ENCODE measurements around the gene MBOAT2. TPM values are rescaled to one million over a fixed set of nuclear protein-coding genes. Genes with fewer than 3 reads are reported as not detected.

The MBOAT2 gene
- total RNA-seq, 1 donor from 2014 or later = 34.9 TPM

GRCh38 chr2:8957628-8958027, 45.9 kb downstream of the MBOAT2 start:
- no peak overlapping the region for H3K4me3 ChIP-seq (ENCODE audit: low read depth, low read length)
- DNase-seq (ENCODE audit: low read depth) = no peak
- TF ChIP-seq CTCF (conservative IDR thresholded peaks at IDR 0.05; ENCODE audit: low read depth, low read length) = no peak

- H3K4me3 ChIP-seq (ENCODE audit: low read depth, low read length) = no peak overlapping the region
- DNase-seq (ENCODE audit: low read depth) = no peak
- TF ChIP-seq CTCF (conservative IDR thresholded peaks at IDR 0.05; ENCODE audit: low read depth, low read length) = peak; percentile 40
Observed at GRCh38 chr2:8956774-8957173, 46.7 kb downstream of the MBOAT2 start.

GRCh38 chr2:8954990-8955389, 48.5 kb downstream of the MBOAT2 start:
- no peak overlapping the region for H3K4me3 ChIP-seq (ENCODE audit: low read depth, low read length)
- TF ChIP-seq CTCF (conservative IDR thresholded peaks at IDR 0.05; ENCODE audit: low read depth, low read length) = no peak
- DNase-seq (ENCODE audit: low read depth) = no peak

GRCh38 chr2:8953525-8953924, 50.0 kb downstream of the MBOAT2 start:
- H3K4me3 ChIP-seq (ENCODE audit: low read depth, low read length) = no peak overlapping the region
- no peak for DNase-seq (ENCODE audit: low read depth)
- no peak for TF ChIP-seq CTCF (conservative IDR thresholded peaks at IDR 0.05; ENCODE audit: low read depth, low read length)

- H3K4me3 ChIP-seq (ENCODE audit: low read depth, low read length) = no peak overlapping the region
- no peak for TF ChIP-seq CTCF (conservative IDR thresholded peaks at IDR 0.05; ENCODE audit: low read depth, low read length)
- DNase-seq (ENCODE audit: low read depth) = no peak
Observed at GRCh38 chr2:8939486-8940114, 63.9 kb downstream of the MBOAT2 start.

- no peak for DNase-seq (ENCODE audit: low read depth)
- no peak overlapping the region for H3K4me3 ChIP-seq (ENCODE audit: low read depth, low read length)
- no peak for TF ChIP-seq CTCF (conservative IDR thresholded peaks at IDR 0.05; ENCODE audit: low read depth, low read length)
Observed at GRCh38 chr2:8938384-8938783, 65.1 kb downstream of the MBOAT2 start.

GRCh38 chr2:8935982-8936381, 67.5 kb downstream of the MBOAT2 start:
- H3K4me3 ChIP-seq (ENCODE audit: low read depth, low read length) = no peak overlapping the region
- no peak for DNase-seq (ENCODE audit: low read depth)
- TF ChIP-seq CTCF (conservative IDR thresholded peaks at IDR 0.05; ENCODE audit: low read depth, low read length) = no peak
